Prostate gland (tissue), 2 donors: ENCODE measurements around the gene GALNT7.

ENCODE experiments used
- CTCF ChIP-seq, 4 experiments: fragments of 200-600 bp in 2 of 4; fragments of 450-650 bp in 2 of 4; sonication (generic) in 2 of 4; IDR thresholded peaks; 1 replicate in 3 of 4; 2 replicates in 1 of 4; pipeline ENCODE4 v1.5.1; 2016 to 2019; ENCODE audit warnings: antibody characterized with exemption in 4 of 4, mild to moderate bottlenecking in 2 of 4, moderate library complexity in 2 of 4
- POLR2A ChIP-seq: fragments of 450-650 bp; IDR thresholded peaks from one replicate; pipeline ENCODE4 v1.6.1; 2016; ENCODE audit warnings: antibody characterized with exemption, mild to moderate bottlenecking
- POLR2AphosphoS5 ChIP-seq: sonication (generic); formaldehyde crosslinking; IDR thresholded peaks from one replicate; pipeline ENCODE4 v1.6.1; 2017; ENCODE audit warnings: antibody characterized with exemption

GRCh38 chr4:173319696-173320095 is 151.1 kb downstream of the GALNT7 start:
- TF ChIP-seq CTCF (IDR thresholded peaks at IDR 0.05) (no peak), POLR2AphosphoS5 (no peak), POLR2A (no peak)
